GM18499 (cell line): ENCODE results near the gene USE1.

ENCODE experiments used
- ATAC-seq: cut with Tn5 transposase; IDR thresholded peaks from one replicate; pipeline ENCODE4 v1.9.1; 2021; ENCODE audit warnings: moderate number of reproducible peaks; ENCODE audit not compliant: insufficient read depth, unreplicated experiment

The USE1 gene

GRCh38 chr19:17254636-17255035 is 39.5 kb downstream of the USE1 start:
- no peak for ATAC-seq

GRCh38 chr19:17255150-17255621 is 40.0 kb downstream of the USE1 start:
- no peak for ATAC-seq

- ATAC-seq: no peak
Measured at GRCh38 chr19:17256130-17256529, 41.0 kb downstream of the USE1 start.

- no peak for ATAC-seq
Measured at GRCh38 chr19:17259118-17259780, 44.1 kb downstream of the USE1 start.

- no peak for ATAC-seq
Measured at GRCh38 chr19:17259934-17260333, 44.8 kb downstream of the USE1 start.

- ATAC-seq: peak; percentile 52
Measured at GRCh38 chr19:17260842-17261325, 45.7 kb downstream of the USE1 start.

- ATAC-seq: no peak
Measured at GRCh38 chr19:17262557-17262956, 47.4 kb downstream of the USE1 start.

- no peak for ATAC-seq
Measured at GRCh38 chr19:17263712-17264640, 48.8 kb downstream of the USE1 start.

GRCh38 chr19:17264641-17264979 is 49.5 kb downstream of the USE1 start, which contains the start of gene USHBP1:
Gene USHBP1, minus strand, starts transcription at chr19:17264745. Its CDS starts 446 bp downstream, at chr19:17264299.
- no peak for ATAC-seq

GRCh38 chr19:17266026-17266425 is 50.9 kb downstream of the USE1 start:
- ATAC-seq: no peak

- no peak for ATAC-seq
Measured at GRCh38 chr19:17266589-17266974, 51.4 kb downstream of the USE1 start.

GRCh38 chr19:17266975-17267788 is 52.0 kb downstream of the USE1 start, which contains the start of gene BABAM1:
Gene BABAM1, plus strand, starts transcription at chr19:17267443. Its CDS starts 1,364 bp downstream, at chr19:17268807.
- peak; percentile 82 for ATAC-seq

GRCh38 chr19:17268754-17269153 is 53.6 kb downstream of the USE1 start:
- no peak for ATAC-seq
